Loucy (cell line): Measurements from ENCODE around the gene ELAPOR1.

Experiments
- CTCF ChIP-seq: fragments of 200-600 bp; sonication (generic); conservative IDR thresholded peaks from 2 replicates; pipeline ENCODE4 v1.5.1; 2014; ENCODE audit warnings: mild to moderate bottlenecking, antibody characterized with exemption, low read length
- EZH2phosphoT487 ChIP-seq: fragments of 200-600 bp; IDR thresholded peaks from 2 replicates; pipeline ENCODE4 v1.6.1; 2018; ENCODE audit warnings: antibody characterized with exemption, mild to moderate bottlenecking, moderate library complexity, borderline replicate concordance

GRCh38 chr1:109083923-109084322, 30.0 kb upstream of the ELAPOR1 start:
- TF ChIP-seq CTCF = no peak
- TF ChIP-seq EZH2phosphoT487 = no peak
